Hepatocyte (in vitro differentiated cells): ENCODE measurements around the gene ZNF467.

Source experiments
- EZH2phosphoT487 ChIP-seq: fragments of 200-600 bp; sonication (generic); IDR thresholded peaks from one replicate; pipeline ENCODE4 v1.6.1; 2018; ENCODE audit warnings: antibody characterized with exemption, mild to moderate bottlenecking, low read depth, moderate library complexity; ENCODE audit not compliant: unreplicated experiment, severe bottlenecking
- TF ChIP-seq, protein P1 (sequence below): fragments of 200-600 bp; sonication (generic); IDR thresholded peaks from 2 replicates; pipeline ENCODE4 v1.5.1; 2016; ENCODE audit warnings: antibody characterized with exemption, mild to moderate bottlenecking; ENCODE audit not compliant: poor library complexity

DNA sequence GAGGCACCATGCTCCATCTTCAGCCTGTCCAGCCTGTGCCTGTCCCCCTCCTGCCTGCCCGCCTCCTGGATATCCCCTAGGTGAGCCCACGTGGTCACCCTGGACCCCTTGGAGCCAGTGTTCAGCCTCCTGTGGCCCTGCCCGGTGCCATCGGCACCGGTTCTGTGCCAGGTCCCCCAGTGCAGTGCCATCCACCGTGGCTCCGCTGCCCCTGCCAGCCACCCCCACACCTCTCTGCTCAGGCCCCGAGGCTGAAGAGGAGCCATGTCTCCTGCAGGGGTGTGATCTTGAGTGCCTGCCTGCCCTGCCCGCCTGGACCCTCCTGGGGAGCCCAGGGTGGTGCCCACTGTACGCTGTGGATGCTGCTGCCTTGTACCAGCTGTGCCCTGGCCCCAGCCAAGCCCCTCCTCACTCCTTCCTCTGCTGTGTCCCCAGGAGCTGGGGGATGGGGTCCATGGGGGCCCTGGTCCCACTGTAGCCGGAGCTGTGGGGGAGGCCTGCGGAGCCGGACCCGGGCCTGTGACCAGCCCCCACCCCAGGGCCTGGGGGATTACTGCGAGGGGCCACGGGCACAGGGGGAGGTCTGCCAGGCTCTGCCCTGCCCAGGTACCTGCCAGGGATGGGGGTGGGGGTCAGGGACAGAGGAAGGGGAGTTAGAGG, 38.6 kb upstream of the ZNF467 start:
- TF ChIP-seq, protein P1, sequence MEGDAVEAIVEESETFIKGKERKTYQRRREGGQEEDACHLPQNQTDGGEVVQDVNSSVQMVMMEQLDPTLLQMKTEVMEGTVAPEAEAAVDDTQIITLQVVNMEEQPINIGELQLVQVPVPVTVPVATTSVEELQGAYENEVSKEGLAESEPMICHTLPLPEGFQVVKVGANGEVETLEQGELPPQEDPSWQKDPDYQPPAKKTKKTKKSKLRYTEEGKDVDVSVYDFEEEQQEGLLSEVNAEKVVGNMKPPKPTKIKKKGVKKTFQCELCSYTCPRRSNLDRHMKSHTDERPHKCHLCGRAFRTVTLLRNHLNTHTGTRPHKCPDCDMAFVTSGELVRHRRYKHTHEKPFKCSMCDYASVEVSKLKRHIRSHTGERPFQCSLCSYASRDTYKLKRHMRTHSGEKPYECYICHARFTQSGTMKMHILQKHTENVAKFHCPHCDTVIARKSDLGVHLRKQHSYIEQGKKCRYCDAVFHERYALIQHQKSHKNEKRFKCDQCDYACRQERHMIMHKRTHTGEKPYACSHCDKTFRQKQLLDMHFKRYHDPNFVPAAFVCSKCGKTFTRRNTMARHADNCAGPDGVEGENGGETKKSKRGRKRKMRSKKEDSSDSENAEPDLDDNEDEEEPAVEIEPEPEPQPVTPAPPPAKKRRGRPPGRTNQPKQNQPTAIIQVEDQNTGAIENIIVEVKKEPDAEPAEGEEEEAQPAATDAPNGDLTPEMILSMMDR, result no peak
- no peak for TF ChIP-seq EZH2phosphoT487
